Panc1 (cell line): Measurements from ENCODE around the gene GNG7.

Source experiments
- POLR2AphosphoS5 ChIP-seq: IDR thresholded peaks from 2 replicates; pipeline ENCODE4 v1.6.1; 2012; ENCODE audit warnings: mild to moderate bottlenecking, low read depth, low read length, moderate library complexity
- SIN3A ChIP-seq: IDR thresholded peaks from 2 replicates; pipeline ENCODE4 v1.6.1; 2012; ENCODE audit warnings: low read depth, mild to moderate bottlenecking, low read length, moderate library complexity, borderline replicate concordance; ENCODE audit not compliant: insufficient read depth
- TF ChIP-seq, protein P1 (sequence below): fragments of 450-650 bp; IDR thresholded peaks from 2 replicates; pipeline ENCODE4 v1.5.1; 2017; ENCODE audit warnings: mild to moderate bottlenecking

DNA sequence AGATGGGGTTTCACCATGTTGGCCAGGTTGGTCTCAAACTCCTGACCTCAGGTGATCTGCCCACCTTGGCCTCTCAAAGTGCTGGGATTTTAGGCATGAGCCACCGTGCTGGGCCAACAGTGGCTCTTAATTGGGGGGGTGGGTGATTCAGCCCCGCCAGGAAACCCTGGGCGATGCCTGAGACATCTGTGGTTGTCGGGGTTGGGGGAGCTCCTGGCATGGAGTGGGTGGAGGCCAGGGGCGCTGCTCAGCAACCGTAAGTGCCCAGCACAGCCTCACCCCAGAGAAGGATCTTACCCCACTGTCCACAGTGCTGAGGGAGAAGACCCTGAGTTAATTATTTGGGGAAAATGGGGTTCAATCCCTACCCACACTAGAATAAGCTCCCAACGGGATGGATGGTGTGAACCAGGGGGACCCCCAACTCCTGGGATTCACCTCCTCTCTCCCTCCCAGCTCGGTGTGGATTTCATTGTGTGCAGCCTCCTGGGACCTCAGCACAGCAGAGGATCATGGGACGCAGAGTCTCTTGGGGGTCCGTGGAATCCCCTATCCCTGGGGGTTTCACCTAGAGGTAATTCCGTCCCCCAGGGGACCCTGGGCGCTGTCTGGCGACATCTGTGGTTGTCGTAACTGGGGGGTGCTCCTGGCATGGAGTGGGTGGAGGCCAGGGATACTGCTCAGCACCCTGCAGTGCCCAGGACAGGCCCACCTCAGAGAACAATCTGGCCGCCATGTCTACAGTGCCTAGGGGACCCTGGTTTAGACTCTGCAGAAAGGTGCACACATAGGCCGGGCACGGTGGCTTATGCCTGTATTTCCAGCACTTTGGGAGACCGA is 157.7 kb downstream of the GNG7 start:
- TF ChIP-seq POLR2AphosphoS5 (no peak), SIN3A (no peak)
- TF ChIP-seq, protein P1, sequence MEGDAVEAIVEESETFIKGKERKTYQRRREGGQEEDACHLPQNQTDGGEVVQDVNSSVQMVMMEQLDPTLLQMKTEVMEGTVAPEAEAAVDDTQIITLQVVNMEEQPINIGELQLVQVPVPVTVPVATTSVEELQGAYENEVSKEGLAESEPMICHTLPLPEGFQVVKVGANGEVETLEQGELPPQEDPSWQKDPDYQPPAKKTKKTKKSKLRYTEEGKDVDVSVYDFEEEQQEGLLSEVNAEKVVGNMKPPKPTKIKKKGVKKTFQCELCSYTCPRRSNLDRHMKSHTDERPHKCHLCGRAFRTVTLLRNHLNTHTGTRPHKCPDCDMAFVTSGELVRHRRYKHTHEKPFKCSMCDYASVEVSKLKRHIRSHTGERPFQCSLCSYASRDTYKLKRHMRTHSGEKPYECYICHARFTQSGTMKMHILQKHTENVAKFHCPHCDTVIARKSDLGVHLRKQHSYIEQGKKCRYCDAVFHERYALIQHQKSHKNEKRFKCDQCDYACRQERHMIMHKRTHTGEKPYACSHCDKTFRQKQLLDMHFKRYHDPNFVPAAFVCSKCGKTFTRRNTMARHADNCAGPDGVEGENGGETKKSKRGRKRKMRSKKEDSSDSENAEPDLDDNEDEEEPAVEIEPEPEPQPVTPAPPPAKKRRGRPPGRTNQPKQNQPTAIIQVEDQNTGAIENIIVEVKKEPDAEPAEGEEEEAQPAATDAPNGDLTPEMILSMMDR, result no peak
